HEK293 (cell line): ENCODE results near the gene OR14A2.

Experiments used
- CTCF ChIA-PET: fragments of 350-600 bp; formaldehyde crosslinking; extraction: SDS; loops from one replicate; lab custom pipeline; 2021; ENCODE audit warnings: antibody characterized with exemption; lab: Yijun Ruan, JAX
- POLR2A ChIA-PET: fragments of 300-600 bp; formaldehyde crosslinking; extraction: SDS; loops from one replicate; lab custom pipeline; 2020; ENCODE audit warnings: antibody characterized with exemption, inconsistent platforms; lab: Yijun Ruan, JAX
- H3K27ac ChIP-seq: fragments of 200-500 bp; sonication (Bioruptor generic); 2 replicates; pipeline ENCODE4 v1.5.1; 2014; ENCODE audit warnings: low read depth, low read length, control low read depth, inconsistent platforms; ENCODE audit errors: extremely low read depth
- H3K36me3 ChIP-seq, 2 experiments: fragments of 200-500 bp in 1 of 2; sonication (Bioruptor generic) in 1 of 2; 1 replicate in 1 of 2; 2 replicates in 1 of 2; pipeline ENCODE4 v1.5.1; 2014 to 2017; ENCODE audit warnings: inconsistent platforms in 2 of 2, low read length in 2 of 2; ENCODE audit not compliant: control insufficient read depth in 2 of 2, insufficient read depth in 1 of 2
- H3K4me1 ChIP-seq: fragments of 200-500 bp; sonication (Bioruptor generic); 2 replicates; pipeline ENCODE4 v1.5.1; 2014; ENCODE audit warnings: mild to moderate bottlenecking, low read length, inconsistent platforms; ENCODE audit not compliant: control insufficient read depth, insufficient read depth
- H3K4me3 ChIP-seq: 2 replicates; pipeline ENCODE4 v1.5.1; 2011; ENCODE audit warnings: low read depth, mild to moderate bottlenecking, control low read depth, low read length, moderate library complexity
- H3K9me3 ChIP-seq: fragments of 200-500 bp; sonication (Bioruptor generic); 2 replicates; pipeline ENCODE4 v1.5.1; 2014; ENCODE audit warnings: low read depth, low read length, inconsistent platforms; ENCODE audit not compliant: control insufficient read depth, insufficient read depth
- SP2 ChIP-seq: fragments of 450-650 bp; formaldehyde crosslinking; IDR thresholded peaks from 2 replicates; pipeline ENCODE4 v1.5.1; 2016; ENCODE audit warnings: missing biosample characterization, missing genetic modification characterization
- TRIM28 ChIP-seq: IDR thresholded peaks from 2 replicates; pipeline ENCODE4 v1.6.1; 2011; ENCODE audit warnings: low read length, control low read depth, borderline replicate concordance
- YY1 ChIP-seq: fragments of 450-650 bp; formaldehyde crosslinking; IDR thresholded peaks from 2 replicates; pipeline ENCODE4 v1.5.1; 2018; ENCODE audit warnings: missing biosample characterization, missing genetic modification characterization
- ZNF146 ChIP-seq: fragments of 450-650 bp; formaldehyde crosslinking; IDR thresholded peaks from 2 replicates; pipeline ENCODE4 v1.5.1; 2016; ENCODE audit warnings: missing biosample characterization, missing genetic modification characterization
- ZNF560 ChIP-seq: fragments of 450-650 bp; formaldehyde crosslinking; IDR thresholded peaks from 2 replicates; pipeline ENCODE4 v1.5.1; 2017; ENCODE audit warnings: missing biosample characterization, missing genetic modification characterization, borderline replicate concordance
- ZNF561 ChIP-seq: fragments of 450-650 bp; IDR thresholded peaks from 2 replicates; pipeline ENCODE4 v1.5.1; 2018; ENCODE audit warnings: missing biosample characterization, missing genetic modification characterization, borderline replicate concordance
- ZNF654 ChIP-seq: fragments of 450-650 bp; formaldehyde crosslinking; IDR thresholded peaks from 2 replicates; pipeline ENCODE4 v1.5.1; 2016; ENCODE audit warnings: low read depth, missing biosample characterization, missing genetic modification characterization
- ZNF785 ChIP-seq: fragments of 450-650 bp; formaldehyde crosslinking; IDR thresholded peaks from 2 replicates; pipeline ENCODE4 v1.5.1; 2016; ENCODE audit warnings: missing biosample characterization, missing genetic modification characterization
- TF ChIP-seq, protein P1 (sequence below): fragments of 450-650 bp; formaldehyde crosslinking; IDR thresholded peaks from 2 replicates; pipeline ENCODE4 v1.5.1; 2017; ENCODE audit warnings: missing biosample characterization, missing genetic modification characterization
- TF ChIP-seq, protein P2 (sequence below): fragments of 450-650 bp; formaldehyde crosslinking; IDR thresholded peaks from 2 replicates; pipeline ENCODE4 v1.5.1; 2016; ENCODE audit warnings: missing biosample characterization, missing genetic modification characterization
- TF ChIP-seq, protein P3 (sequence below): fragments of 450-650 bp; formaldehyde crosslinking; IDR thresholded peaks from 2 replicates; pipeline ENCODE4 v1.5.1; 2016; ENCODE audit warnings: missing biosample characterization, missing genetic modification characterization
- TF ChIP-seq, protein P4 (sequence below): fragments of 450-650 bp; formaldehyde crosslinking; conservative IDR thresholded peaks from 2 replicates; pipeline ENCODE4 v1.5.1; 2016; ENCODE audit warnings: low read depth, missing biosample characterization, missing genetic modification characterization

Gene OR14A2

DNA sequence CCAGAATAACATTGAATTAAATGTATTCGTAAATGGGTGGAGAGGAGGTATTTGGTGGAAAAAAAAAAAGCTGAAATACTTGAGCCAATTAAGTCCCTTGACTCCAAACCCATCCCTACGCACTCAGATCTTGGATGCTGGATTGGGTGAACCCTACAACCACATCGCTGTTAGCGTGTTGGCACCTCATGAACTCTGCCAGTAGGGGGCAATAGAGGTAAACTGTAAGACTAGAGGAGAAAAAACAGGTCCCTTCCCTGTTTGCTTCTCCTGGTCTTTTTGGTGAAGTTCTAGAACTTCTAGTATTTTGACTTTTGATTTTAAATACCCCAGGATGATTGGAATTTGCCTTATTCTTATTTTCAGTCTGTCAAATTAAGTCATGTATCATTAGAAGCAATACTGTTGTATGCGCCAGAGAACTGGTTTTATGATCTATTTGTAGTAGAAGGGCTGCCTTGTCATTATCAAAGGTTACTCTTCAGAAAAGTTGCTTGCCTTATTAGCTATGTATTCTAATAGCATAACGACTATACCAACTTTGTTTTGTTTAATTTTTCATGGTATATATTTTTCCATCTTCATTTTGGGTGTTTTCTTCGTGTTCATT, 66.5 kb downstream of the OR14A2 start:
- TF ChIP-seq, protein P1, sequence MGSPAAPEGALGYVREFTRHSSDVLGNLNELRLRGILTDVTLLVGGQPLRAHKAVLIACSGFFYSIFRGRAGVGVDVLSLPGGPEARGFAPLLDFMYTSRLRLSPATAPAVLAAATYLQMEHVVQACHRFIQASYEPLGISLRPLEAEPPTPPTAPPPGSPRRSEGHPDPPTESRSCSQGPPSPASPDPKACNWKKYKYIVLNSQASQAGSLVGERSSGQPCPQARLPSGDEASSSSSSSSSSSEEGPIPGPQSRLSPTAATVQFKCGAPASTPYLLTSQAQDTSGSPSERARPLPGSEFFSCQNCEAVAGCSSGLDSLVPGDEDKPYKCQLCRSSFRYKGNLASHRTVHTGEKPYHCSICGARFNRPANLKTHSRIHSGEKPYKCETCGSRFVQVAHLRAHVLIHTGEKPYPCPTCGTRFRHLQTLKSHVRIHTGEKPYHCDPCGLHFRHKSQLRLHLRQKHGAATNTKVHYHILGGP, result no peak
- no peak for TF ChIP-seq YY1
- no peak for TF ChIP-seq ZNF560 (tag by site-specific recombination)
- no peak for TF ChIP-seq SP2 (tag by site-specific recombination)
- TF ChIP-seq ZNF654, result peak; percentile 34
- TF ChIP-seq, all 188 proteins: peak for 1
- Histone ChIP-seq H3K36me3 (no peaks in the 10 kb centered on the region), H3K27ac (no peak overlapping the region), H3K4me1 (no peaks in the 10 kb centered on the region), H3K4me3 (no peak overlapping the region), H3K9me3 (no peaks in the 10 kb centered on the region)
- ChIA-PET POLR2A (no interaction called here), CTCF (interaction anchor here (0.6 to 1.1 kb wide), 3 partner anchors 13 to 355 kb away, joined by 5 to 6 read pairs (median 5); no protein-coding TSS in a partner anchor)

DNA sequence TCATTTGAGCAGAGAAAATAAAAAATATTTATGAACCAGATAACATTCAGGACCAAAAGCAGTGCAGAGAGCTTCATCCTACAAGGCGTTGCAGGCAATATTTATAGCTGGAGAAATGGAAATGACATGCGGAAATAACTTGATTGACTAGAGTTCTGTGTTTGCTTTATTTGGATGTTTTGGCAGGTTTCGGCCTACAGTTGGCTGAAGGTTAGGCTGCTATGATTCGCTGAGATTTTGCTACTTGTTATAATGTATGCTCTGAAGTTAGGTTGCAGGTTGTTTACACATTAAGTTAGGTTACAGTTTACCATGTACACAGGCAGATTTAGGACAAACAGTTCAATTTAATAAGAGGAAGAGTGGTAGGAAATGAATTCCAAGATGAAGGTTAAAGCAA, 67.8 kb downstream of the OR14A2 start:
- ChIA-PET POLR2A (no interaction called here), CTCF (no interaction called here)
- no peaks in the 10 kb centered on the region for H3K4me1 ChIP-seq

More for the DNA sequence above, 67.8 kb downstream of the OR14A2 start:
- Histone ChIP-seq H3K36me3 (no peaks in the 10 kb centered on the region), H3K9me3 (no peaks in the 10 kb centered on the region)
- TF ChIP-seq ZNF146 (tag by site-specific recombination) (no peak), ZNF561 (no peak), TRIM28 (no peak), ZNF654 (no peak), ZNF785 (tag by site-specific recombination) (no peak)
- TF ChIP-seq, protein P2, sequence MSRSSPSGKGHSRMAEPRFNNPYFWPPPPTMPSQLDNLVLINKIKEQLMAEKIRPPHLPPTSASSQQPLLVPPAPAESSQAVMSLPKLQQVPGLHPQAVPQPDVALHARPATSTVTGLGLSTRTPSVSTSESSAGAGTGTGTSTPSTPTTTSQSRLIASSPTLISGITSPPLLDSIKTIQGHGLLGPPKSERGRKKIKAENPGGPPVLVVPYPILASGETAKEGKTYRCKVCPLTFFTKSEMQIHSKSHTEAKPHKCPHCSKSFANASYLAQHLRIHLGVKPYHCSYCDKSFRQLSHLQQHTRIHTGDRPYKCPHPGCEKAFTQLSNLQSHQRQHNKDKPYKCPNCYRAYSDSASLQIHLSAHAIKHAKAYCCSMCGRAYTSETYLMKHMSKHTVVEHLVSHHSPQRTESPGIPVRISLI (tag by site-specific recombination), result no peak
- TF ChIP-seq, protein P3, sequence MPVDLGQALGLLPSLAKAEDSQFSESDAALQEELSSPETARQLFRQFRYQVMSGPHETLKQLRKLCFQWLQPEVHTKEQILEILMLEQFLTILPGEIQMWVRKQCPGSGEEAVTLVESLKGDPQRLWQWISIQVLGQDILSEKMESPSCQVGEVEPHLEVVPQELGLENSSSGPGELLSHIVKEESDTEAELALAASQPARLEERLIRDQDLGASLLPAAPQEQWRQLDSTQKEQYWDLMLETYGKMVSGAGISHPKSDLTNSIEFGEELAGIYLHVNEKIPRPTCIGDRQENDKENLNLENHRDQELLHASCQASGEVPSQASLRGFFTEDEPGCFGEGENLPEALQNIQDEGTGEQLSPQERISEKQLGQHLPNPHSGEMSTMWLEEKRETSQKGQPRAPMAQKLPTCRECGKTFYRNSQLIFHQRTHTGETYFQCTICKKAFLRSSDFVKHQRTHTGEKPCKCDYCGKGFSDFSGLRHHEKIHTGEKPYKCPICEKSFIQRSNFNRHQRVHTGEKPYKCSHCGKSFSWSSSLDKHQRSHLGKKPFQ (tag by site-specific recombination), result no peak
- TF ChIP-seq, protein P4, sequence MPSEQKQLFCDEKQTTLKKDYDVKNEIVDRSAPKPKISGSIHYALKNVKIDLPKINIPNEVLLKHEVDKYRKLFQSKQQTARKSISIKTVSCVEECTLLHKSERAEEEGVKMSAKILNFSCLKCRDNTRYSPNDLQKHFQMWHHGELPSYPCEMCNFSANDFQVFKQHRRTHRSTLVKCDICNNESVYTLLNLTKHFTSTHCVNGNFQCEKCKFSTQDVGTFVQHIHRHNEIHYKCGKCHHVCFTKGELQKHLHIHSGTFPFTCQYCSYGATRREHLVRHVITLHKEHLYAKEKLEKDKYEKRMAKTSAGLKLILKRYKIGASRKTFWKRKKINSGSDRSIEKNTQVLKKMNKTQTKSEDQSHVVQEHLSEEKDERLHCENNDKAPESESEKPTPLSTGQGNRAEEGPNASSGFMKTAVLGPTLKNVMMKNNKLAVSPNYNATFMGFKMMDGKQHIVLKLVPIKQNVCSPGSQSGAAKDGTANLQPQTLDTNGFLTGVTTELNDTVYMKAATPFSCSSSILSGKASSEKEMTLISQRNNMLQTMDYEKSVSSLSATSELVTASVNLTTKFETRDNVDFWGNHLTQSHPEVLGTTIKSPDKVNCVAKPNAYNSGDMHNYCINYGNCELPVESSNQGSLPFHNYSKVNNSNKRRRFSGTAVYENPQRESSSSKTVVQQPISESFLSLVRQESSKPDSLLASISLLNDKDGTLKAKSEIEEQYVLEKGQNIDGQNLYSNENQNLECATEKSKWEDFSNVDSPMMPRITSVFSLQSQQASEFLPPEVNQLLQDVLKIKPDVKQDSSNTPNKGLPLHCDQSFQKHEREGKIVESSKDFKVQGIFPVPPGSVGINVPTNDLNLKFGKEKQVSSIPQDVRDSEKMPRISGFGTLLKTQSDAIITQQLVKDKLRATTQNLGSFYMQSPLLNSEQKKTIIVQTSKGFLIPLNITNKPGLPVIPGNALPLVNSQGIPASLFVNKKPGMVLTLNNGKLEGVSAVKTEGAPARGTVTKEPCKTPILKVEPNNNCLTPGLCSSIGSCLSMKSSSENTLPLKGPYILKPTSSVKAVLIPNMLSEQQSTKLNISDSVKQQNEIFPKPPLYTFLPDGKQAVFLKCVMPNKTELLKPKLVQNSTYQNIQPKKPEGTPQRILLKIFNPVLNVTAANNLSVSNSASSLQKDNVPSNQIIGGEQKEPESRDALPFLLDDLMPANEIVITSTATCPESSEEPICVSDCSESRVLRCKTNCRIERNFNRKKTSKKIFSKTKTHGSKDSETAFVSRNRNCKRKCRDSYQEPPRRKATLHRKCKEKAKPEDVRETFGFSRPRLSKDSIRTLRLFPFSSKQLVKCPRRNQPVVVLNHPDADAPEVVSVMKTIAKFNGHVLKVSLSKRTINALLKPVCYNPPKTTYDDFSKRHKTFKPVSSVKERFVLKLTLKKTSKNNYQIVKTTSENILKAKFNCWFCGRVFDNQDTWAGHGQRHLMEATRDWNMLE, result no peak
- TF ChIP-seq, all 188 proteins: peak for 0
- H3K4me3 ChIP-seq, result no peak overlapping the region
- no peak overlapping the region for H3K27ac ChIP-seq
